HEK293 (cell line): Measurements from ENCODE around the gene GDAP1L1.
A peak's percentile ranks its signal among the peaks of the same experiment; 100 is the strongest.

ENCODE experiments used
- CTCF ChIA-PET: fragments of 350-600 bp; formaldehyde crosslinking; extraction: SDS; loops from one replicate; lab custom pipeline; 2021; ENCODE audit warnings: antibody characterized with exemption; lab: Yijun Ruan, JAX
- POLR2A ChIA-PET: fragments of 300-600 bp; formaldehyde crosslinking; extraction: SDS; loops from one replicate; lab custom pipeline; 2020; ENCODE audit warnings: antibody characterized with exemption, inconsistent platforms; lab: Yijun Ruan, JAX
- H3K27ac ChIP-seq: fragments of 200-500 bp; sonication (Bioruptor generic); 2 replicates; pipeline ENCODE4 v1.5.1; 2014; ENCODE audit warnings: low read depth, low read length, control low read depth, inconsistent platforms; ENCODE audit errors: extremely low read depth
- H3K36me3 ChIP-seq, 2 experiments: fragments of 200-500 bp in 1 of 2; sonication (Bioruptor generic) in 1 of 2; 1 replicate in 1 of 2; 2 replicates in 1 of 2; pipeline ENCODE4 v1.5.1; 2014 to 2017; ENCODE audit warnings: inconsistent platforms in 2 of 2, low read length in 2 of 2; ENCODE audit not compliant: control insufficient read depth in 2 of 2, insufficient read depth in 1 of 2
- H3K4me1 ChIP-seq: fragments of 200-500 bp; sonication (Bioruptor generic); 2 replicates; pipeline ENCODE4 v1.5.1; 2014; ENCODE audit warnings: mild to moderate bottlenecking, low read length, inconsistent platforms; ENCODE audit not compliant: control insufficient read depth, insufficient read depth
- H3K4me3 ChIP-seq: 2 replicates; pipeline ENCODE4 v1.5.1; 2011; ENCODE audit warnings: low read depth, mild to moderate bottlenecking, control low read depth, low read length, moderate library complexity
- H3K9me3 ChIP-seq: fragments of 200-500 bp; sonication (Bioruptor generic); 2 replicates; pipeline ENCODE4 v1.5.1; 2014; ENCODE audit warnings: low read depth, low read length, inconsistent platforms; ENCODE audit not compliant: control insufficient read depth, insufficient read depth
- BCL6B ChIP-seq: fragments of 450-650 bp; formaldehyde crosslinking; IDR thresholded peaks from 2 replicates; pipeline ENCODE4 v1.5.1; 2017; ENCODE audit warnings: missing biosample characterization, missing genetic modification characterization
- ELK4 ChIP-seq: IDR thresholded peaks from 2 replicates; pipeline ENCODE4 v1.6.1; 2011; ENCODE audit warnings: mild to moderate bottlenecking, low read depth, low read length, borderline replicate concordance
- FEZF1 ChIP-seq: fragments of 450-650 bp; formaldehyde crosslinking; IDR thresholded peaks from 2 replicates; pipeline ENCODE4 v1.5.1; 2016; ENCODE audit warnings: missing biosample characterization, missing genetic modification characterization
- KLF17 ChIP-seq: fragments of 450-650 bp; formaldehyde crosslinking; IDR thresholded peaks from 2 replicates; pipeline ENCODE4 v1.5.1; 2016; ENCODE audit warnings: missing biosample characterization, missing genetic modification characterization
- PRDM4 ChIP-seq: fragments of 450-650 bp; formaldehyde crosslinking; IDR thresholded peaks from 2 replicates; pipeline ENCODE4 v1.5.1; 2017; ENCODE audit warnings: missing biosample characterization, missing genetic modification characterization
- SCRT1 ChIP-seq: fragments of 450-650 bp; formaldehyde crosslinking; IDR thresholded peaks from 2 replicates; pipeline ENCODE4 v1.5.1; 2016; ENCODE audit warnings: missing biosample characterization, missing genetic modification characterization, borderline replicate concordance
- TCF7L2 ChIP-seq: IDR thresholded peaks from 2 replicates; pipeline ENCODE4 v1.6.1; 2011; ENCODE audit warnings: low read depth, mild to moderate bottlenecking, inconsistent platforms, low read length, moderate library complexity, borderline replicate concordance
- ZBTB20 ChIP-seq: fragments of 450-650 bp; formaldehyde crosslinking; IDR thresholded peaks from 2 replicates; pipeline ENCODE4 v1.5.1; 2016; ENCODE audit warnings: missing biosample characterization, missing genetic modification characterization
- ZFP37 ChIP-seq: fragments of 450-650 bp; formaldehyde crosslinking; IDR thresholded peaks from 2 replicates; pipeline ENCODE4 v1.5.1; 2016; ENCODE audit warnings: missing biosample characterization, missing genetic modification characterization
- ZNF10 ChIP-seq: fragments of 450-650 bp; formaldehyde crosslinking; IDR thresholded peaks from 2 replicates; pipeline ENCODE4 v1.5.1; 2017; ENCODE audit warnings: missing biosample characterization, missing genetic modification characterization
- ZNF174 ChIP-seq: fragments of 450-650 bp; formaldehyde crosslinking; IDR thresholded peaks from 2 replicates; pipeline ENCODE4 v1.5.0; 2017; ENCODE audit warnings: missing biosample characterization, mild to moderate bottlenecking, missing genetic modification characterization
- ZNF239 ChIP-seq: fragments of 450-650 bp; formaldehyde crosslinking; IDR thresholded peaks from 2 replicates; pipeline ENCODE4 v1.5.1; 2016; ENCODE audit warnings: missing biosample characterization, missing genetic modification characterization
- ZNF416 ChIP-seq: fragments of 450-650 bp; formaldehyde crosslinking; IDR thresholded peaks from 2 replicates; pipeline ENCODE4 v1.5.1; 2016; ENCODE audit warnings: missing biosample characterization, missing genetic modification characterization
- ZNF600 ChIP-seq: fragments of 450-650 bp; formaldehyde crosslinking; IDR thresholded peaks from 2 replicates; pipeline ENCODE4 v1.5.1; 2016; ENCODE audit warnings: missing biosample characterization, missing genetic modification characterization
- ZNF654 ChIP-seq: fragments of 450-650 bp; formaldehyde crosslinking; IDR thresholded peaks from 2 replicates; pipeline ENCODE4 v1.5.1; 2016; ENCODE audit warnings: low read depth, missing biosample characterization, missing genetic modification characterization
- ZNF658 ChIP-seq: fragments of 450-650 bp; formaldehyde crosslinking; IDR thresholded peaks from 2 replicates; pipeline ENCODE4; 2016; ENCODE audit warnings: missing biosample characterization, missing genetic modification characterization
- ZNF692 ChIP-seq: fragments of 450-650 bp; formaldehyde crosslinking; IDR thresholded peaks from 2 replicates; pipeline ENCODE4 v1.5.1; 2016; ENCODE audit warnings: missing biosample characterization, missing genetic modification characterization
- ZNF830 ChIP-seq: fragments of 450-650 bp; IDR thresholded peaks from 2 replicates; pipeline ENCODE4 v1.5.0; 2018; ENCODE audit warnings: missing biosample characterization, missing genetic modification characterization, low read depth, mild to moderate bottlenecking, moderate library complexity
- ZNF843 ChIP-seq: fragments of 450-650 bp; formaldehyde crosslinking; IDR thresholded peaks from 2 replicates; pipeline ENCODE4 v1.5.1; 2016; ENCODE audit warnings: missing biosample characterization, missing genetic modification characterization

The GDAP1L1 gene

GRCh38 chr20:44211177-44212039 lies 35.7 kb upstream of the GDAP1L1 start (continued):
- TF ChIP-seq ELK4 (no peak), ZBTB20 (tag by site-specific recombination) (no peak), ZNF600 (tag by site-specific recombination) (0 out of 2 replicates have a peak, but pooled peaks have one; percentile 15), ZNF692 (tag by site-specific recombination) (no peak), ZNF843 (tag by site-specific recombination) (no peak), ZNF658 (tag by site-specific recombination) (no peak), ZNF10 (tag by site-specific recombination) (no peak), ZNF239 (no peak), ZNF654 (no peak), TCF7L2 (no peak), PRDM4 (no peak), SCRT1 (tag by site-specific recombination) (no peak), ZNF174 (tag by site-specific recombination) (no peak), ZFP37 (peak; percentile 27; the same call in 1 of the 2 replicates), KLF17 (tag by site-specific recombination) (no peak)
- TF ChIP-seq, all 188 proteins: peak for 8

GRCh38 chr20:44212792-44213191 lies 34.3 kb upstream of the GDAP1L1 start:
- Histone ChIP-seq H3K4me1 (peaks cover 9% of the 10 kb centered on the region), H3K36me3 (no peaks in the 10 kb centered on the region), H3K27ac (no peak overlapping the region), H3K9me3 (no peaks in the 10 kb centered on the region), H3K4me3 (no peak overlapping the region)
- POLR2A ChIA-PET = interaction anchor here (0.7 kb wide), 1 partner anchor 622 kb away, joined by 3 read pairs; the partner anchor contains the start of gene IFT52
- CTCF ChIA-PET = interaction anchor here (0.5 to 8.4 kb wide), 10 partner anchors 22 to 471 kb away, joined by 3 to 187 read pairs (median 5); partner anchors contain the start of gene FITM2
- TF ChIP-seq ZNF416 (tag by site-specific recombination) (no peak), BCL6B (tag by site-specific recombination) (peak; percentile 87), ZNF830 (no peak), FEZF1 (tag by site-specific recombination) (no peak)
